Head of caudate nucleus (tissue), 42 donors: ENCODE data around the gene BCO2.

Experiments used
- DNase-seq, 42 donors: peaks; one replicate each; pipeline versions ENCODE4 v3.0.0 to v3.0.0-alpha.2; 2020 to 2021; ENCODE audit warnings: mixed read lengths in 7 of 42
- intact Hi-C: fragments of 100-400 bp; cut with DNase I; formaldehyde crosslinking; loops from one replicate; pipeline ENCODE4 v1.15.0; 2022

The BCO2 gene

DNA sequence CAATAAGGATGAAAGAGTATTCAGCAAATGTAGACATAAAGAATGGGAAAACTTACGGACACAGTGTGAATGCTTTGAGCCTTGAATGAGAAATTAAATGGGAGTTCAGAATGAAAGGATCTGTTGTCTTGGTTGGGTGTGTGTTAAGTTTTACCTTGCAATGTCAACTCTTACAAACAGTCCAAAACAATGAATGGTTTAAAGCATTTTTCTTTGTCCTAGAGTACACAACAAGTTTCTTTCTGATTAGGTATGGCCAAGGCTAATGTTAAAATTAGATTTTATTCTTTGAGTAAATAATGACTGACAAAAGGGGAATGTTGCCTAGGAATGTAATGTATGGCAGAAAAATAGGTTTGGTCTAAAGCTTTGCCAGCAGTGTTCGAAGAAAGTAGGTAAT, 53.4 kb downstream of the BCO2 start:
- intact Hi-C loops = no loop called here
- no peak for DNase-seq

DNA sequence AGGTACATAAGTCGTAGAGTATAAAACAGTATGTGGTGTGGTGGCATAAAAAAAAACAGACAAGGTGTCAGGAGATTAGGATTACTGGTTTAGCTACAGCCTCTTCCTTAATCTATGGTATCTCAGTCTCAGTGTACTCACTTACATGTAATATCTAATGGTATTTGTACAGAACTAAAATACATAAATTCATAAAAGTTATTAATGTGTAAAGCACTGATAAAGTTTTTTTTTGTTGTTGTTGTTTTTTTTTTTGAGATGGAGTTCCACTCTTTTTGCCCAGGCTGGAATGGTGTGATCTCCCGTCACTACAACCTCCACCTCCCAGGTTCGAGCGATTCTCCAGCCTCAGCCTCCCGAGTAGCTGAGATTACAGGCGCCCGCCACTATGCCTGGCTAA, 53.8 kb downstream of the BCO2 start:
- intact Hi-C loops = no loop called here
- no peak for DNase-seq

DNA sequence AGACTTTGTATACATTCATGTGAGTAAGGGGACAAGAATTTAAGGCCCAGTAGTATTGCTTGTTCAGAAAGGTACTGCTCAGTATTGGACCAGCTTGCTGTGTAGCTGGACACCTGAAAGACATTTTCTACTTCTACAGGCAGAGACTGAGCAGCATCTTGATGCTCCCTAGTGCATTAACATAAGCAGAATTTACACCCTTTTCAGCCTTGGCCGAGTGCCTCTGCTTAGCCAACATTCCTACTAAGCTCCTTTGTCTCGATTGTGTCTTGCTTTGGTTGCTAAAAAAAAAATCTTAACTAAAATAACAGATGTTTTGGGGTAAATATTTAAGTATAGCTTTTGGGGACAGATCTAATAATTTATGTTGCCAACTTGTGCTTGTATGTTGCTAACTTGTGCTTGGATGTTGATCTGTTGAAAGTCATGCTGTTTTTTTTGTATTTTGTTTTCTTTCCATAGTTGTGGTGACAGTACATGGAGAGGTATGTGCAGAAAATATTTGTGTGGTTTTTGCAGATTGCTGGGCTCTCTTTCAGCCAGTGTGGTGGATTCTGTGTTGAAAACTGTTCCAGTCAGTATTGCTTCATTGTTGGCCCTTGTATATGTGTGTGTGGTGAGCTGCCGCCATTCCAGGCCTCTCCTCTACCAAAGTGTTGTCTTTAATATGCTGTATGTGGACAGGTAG, 54.6 kb downstream of the BCO2 start:
- intact Hi-C loops = no loop called here
- DNase-seq = no peak

DNA sequence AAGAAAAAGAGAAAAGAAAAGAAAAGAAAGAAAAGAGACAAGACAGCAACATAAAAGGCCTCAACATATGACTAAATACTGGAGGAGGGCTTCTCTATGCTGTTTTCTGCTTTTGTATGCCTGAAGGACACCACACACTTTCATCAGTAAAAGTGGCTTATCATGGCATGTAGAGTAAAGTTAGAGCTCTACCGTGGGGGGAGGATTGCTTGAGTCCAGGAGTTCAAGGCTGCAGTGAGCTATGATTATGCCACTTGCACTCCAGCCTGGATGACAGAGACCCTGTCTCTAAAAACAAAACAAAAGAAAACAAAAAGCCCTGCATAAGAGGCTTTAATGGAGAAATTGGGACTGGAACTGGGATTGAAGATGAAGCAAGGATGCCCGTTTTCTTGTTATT, 56.6 kb downstream of the BCO2 start:
- no peak for DNase-seq
- intact Hi-C loops = no loop called here

DNA sequence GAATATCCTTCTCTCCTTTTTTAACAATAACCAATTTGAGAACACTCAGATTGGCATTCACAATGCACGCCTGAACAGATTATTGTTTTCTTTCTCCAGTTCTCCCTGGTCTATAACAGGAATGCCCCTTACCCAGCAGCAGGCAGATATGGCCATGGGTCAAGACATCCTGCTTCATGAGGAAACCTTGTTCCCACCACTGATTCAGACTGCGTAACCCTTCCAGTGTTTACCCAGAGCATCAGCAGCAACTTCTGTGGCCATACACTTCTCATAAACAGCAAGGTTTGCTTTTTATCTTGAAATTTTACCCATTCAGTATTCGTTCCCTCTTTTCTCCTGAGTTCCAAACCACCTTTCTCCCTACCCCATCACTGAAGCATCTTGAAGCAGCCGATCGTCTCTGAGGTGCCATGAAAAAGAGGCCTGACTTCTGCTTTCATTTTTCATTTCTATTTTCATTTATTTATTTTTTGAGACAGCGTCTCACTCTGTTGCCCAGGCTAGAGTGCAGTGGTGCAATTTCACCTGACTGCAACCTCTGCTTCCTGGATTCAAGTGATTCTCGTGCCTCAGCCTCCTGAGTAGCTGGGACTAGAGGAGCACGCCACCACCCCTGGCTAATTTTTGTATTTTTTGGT, 60.6 kb downstream of the BCO2 start:
- intact Hi-C loops = no loop called here

DNA sequence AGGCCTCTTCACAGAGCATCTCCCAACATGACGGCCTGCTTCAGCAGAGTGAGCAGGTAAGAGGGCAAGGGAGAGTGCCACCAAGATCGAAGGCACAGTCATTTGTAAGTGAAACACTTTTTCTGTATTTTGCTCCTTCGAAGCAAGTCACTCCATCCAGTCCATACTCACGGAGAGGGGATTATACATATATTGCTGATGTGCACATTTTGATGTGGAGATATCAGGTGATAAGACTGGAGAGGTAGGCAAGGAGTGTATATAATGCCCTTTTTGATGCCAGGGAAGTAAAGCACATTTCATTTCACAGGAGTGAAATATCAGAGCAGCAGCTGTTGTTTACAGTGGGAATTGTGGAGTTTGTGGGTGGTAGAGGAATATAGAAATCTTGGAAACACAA, 62.1 kb downstream of the BCO2 start:
- DNase-seq = no peak
- intact Hi-C loops = no loop called here

More for the DNA sequence above, 60.6 kb downstream of the BCO2 start:
- no peak for DNase-seq

DNA sequence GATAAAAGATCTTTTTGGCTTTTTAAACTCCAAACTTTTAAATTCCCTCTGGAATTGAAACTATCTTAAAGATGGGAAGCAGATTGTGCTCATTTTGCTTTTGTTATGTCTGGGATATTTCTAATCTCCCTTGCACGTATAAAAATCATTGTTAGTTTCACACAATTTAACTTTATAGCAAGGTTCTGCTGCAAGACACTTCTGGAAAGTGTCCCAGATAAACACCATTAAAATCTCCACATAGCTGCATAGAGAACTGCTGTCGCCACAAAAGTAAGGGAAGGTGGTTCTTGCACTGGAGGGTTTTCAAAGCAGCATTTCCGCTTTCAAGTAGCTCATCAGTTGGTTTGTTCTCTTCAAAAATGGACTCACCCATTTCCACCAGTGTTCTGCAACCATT, 62.7 kb downstream of the BCO2 start:
- DNase-seq = no peak
- intact Hi-C loops = no loop called here

DNA sequence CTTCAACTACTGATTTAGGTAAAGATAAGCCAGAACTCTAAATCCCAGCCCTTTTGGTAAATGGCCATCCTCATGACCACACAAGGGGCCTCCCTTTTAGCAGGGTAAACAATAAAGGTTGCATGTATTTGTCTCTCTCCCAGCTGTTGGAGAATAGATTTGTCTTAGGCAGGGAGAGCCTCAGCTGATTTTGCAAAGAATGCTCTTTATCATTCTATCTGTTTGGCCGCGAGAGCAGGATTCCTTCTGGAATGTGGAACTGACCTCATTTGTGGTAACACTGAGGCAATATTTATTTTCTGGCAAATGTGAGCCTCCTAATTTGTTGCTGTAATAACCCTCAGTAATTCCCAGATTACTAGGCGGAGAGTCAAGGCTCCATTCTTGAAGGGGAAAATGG, 66.2 kb downstream of the BCO2 start:
- DNase-seq = no peak
- intact Hi-C loops = no loop called here

DNA sequence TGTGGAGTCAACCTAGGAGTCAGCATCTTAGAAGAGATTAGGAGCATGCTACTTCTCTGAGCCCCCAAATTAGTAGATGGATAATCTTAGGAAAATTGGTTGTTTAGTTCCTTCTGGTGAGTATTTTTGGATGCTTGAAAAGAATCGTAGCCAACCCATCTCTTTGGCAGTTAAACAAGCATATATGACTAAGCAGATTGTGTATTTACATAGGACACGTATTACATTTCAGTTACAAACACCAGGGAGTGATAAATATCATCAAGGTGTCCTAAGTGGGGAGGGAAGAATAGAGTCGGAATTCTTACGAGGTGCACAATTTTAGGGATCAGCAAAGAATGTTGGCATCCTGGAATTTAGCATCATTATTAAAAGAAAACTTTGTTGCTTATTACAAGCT, 71.9 kb downstream of the BCO2 start:
- DNase-seq = no peak
- intact Hi-C loops = no loop called here

DNA sequence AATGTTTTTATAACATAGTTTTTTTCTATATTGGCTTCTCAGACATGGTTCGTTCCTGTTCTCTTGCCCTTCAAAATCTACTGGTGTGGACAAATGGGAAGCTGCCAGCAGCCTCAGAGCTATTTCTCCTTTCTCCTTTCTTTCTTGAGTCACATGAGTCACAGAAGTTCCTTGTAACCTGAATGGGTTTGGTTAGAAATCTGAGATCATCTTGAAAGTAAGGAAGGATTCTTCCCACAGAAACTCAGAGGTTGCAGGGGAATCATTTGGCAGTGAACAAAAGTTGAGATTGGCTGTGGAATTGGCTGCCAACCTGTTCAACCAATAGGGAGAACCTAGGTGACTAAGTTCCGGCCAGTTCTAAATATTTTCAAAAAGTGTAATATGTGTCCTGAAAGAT, 72.9 kb downstream of the BCO2 start:
- no peak for DNase-seq
- intact Hi-C loops = no loop called here

DNA sequence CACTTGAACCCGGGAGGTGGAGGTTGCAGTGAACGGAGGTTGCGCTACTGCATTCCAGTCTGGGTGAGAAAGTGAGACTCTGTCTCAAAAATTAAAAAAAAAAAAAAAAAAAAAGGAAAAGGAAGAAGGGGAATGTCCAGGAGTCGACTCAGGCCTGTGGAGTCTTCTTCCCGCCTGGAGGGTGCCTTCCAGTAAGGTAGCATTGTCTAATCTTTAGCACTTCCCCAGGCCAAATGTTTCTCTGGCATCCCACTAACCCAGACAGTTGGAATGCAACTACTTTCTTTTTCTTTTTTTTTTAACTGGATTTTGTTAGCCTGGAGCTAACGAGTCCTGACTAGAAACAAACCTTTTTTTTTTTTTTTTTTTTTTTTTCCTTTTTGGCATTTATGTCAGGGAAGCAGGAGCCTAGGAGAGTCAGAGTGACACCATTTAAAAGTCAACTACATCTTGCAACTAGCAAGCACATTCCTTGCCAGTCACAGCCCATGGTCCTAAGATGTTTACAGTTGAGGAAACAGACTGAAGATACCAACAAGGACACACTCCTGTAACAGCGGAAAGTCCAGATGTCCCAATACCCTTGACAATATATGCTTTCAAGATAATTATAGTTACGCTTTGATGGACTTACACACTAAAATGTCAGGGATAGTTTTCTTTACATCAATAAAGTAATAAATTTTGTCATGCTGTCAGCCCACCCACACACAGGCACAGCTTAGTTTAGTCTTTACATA, 74.7 kb downstream of the BCO2 start:
- intact Hi-C loops = no loop called here
- no peak for DNase-seq

DNA sequence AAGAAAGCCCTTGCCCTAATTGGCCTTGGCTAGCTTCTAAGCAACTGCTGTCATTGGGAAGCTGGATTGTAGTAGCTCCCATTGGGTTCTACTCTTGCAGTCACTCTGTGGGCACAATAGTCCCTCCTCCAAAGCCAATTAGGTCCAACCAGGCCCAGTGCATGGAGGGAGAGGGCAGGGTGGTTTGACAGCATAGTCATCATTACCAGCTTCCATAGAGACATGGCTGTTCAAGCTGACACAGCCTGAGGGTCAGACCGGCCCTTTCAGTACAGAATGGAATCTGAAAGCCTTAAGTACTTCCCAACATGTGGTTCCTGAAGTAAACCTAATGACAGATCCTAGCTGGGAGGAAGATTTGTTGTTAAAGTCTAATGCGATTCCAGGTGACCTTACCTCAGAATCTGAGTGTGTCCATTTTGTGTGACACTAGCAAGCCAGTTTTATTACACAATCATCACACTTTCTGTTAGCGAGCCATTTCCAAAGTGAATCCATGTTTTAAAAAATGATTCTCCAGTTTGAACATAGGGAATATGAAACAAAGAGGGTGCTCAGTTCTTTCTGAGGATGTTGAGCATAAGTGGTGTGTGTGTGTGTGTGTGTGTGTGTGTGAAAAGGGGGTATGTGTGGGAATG, 78.4 kb downstream of the BCO2 start:
- DNase-seq = no peak
- intact Hi-C loops = no loop called here

DNA sequence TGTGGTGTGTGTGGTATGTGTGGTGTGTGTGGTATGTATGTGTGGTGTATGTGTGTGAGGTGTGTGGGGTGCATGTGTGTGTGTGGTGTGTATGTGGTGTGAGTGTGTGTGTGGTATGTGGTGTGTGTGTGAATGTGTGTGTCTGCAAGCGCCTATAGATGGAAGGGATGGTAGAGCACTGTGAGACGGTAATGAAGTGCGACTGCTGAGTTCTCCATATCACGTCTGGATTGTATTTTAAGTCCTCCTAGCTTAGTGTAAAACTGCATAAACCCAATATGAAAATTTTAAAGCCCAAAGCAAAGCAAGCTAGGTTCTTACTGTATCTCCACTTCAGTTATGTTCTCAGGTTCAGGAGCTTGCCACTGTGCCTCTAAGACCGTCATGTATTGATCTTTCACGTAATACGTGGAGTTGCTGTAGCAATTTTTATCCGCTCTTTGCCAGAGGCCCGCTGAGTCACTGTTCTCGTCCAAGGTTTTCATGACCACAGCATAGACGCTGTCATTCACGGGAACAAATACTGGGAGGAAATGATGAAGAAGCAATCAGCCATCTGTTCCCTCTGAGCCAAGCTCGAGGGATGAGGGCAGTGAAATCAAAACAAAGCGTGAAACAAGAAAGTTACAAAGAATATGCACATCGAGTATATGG, 79.9 kb downstream of the BCO2 start:
- intact Hi-C loops = no loop called here
- DNase-seq = peak in 4 of 42 donors; percentile 5 to 13 (median 7)

DNA sequence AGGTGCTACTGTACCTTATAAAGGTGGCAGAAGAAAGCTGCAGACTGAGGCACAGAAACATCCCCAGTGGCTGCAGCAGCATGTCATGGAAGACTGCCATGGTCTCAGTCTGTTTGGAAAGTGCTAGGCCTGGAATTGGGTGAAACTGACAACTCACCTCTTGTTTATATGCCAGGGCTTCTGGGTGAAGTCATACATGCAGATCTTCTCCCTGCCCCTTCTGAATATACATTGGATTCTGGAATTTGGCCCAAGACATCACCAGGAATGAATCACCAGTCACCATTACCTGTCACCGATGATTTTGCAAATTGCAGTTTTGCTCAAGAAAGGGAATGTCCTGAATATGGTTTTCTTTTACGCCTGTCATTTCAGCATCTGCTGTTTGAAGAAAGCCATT, 85.2 kb downstream of the BCO2 start, which contains the start of gene PLET1:
Gene PLET1 (minus strand): TSS at position 371 of the 400 bp plus-strand sequence. CDS start 271 bp downstream, at position 100.
- intact Hi-C loops = no loop called here
- DNase-seq = no peak

DNA sequence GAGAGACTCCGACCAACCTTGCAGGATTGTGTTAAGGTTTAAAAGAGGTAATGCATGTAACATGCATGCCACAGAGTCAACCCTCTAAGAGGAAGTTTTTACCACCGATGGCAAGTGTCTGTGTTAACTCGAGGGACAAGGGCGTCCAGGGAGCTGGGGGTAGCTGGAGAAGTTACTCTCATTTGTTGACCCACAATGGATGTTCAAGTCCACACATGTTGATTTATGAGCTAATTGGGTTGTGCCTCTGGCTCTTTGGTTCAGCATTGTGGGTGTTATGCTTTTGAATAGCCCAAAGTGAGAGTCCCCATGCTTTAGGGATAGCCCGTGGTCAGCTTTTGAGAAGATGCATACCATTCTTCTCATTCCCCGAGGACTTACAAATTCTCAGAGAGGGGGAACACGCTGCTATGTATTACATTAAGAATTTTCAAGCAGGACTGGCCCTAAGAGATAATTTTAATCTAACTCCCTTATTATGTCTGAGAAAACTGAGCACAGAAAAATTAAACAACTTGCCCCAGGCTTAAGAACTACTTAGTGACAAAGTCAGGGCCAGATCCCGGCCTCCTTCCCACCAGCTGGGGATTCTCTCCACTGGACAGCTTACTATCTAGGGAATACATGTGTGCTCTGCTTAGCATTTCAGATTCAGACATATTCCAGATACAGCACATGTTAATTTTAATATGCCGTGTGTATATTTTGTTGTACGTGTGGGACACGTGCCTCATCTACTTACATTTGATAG, 90.5 kb downstream of the BCO2 start:
- intact Hi-C loops = no loop called here
- DNase-seq = no peak

DNA sequence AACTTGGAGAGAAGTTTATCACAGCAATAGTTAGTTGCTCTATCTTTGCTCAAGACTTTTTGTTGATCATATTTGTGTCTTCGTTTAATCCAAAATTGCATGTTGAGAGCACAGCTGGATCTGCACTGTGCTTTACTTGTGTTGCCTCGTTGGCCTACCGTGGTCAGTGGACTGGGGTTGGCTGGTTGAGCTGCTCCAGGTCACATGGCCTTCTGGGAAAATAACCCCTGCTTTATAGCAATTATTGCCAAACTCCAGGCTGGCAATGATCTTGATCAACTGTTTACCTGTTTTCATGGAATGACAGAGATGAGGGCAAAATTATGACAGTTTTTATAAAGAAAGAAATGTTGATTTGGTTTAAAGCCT, 91.1 kb downstream of the BCO2 start:
- intact Hi-C loops = no loop called here
- DNase-seq = peak in 1 of 42 donors; percentile 25

DNA sequence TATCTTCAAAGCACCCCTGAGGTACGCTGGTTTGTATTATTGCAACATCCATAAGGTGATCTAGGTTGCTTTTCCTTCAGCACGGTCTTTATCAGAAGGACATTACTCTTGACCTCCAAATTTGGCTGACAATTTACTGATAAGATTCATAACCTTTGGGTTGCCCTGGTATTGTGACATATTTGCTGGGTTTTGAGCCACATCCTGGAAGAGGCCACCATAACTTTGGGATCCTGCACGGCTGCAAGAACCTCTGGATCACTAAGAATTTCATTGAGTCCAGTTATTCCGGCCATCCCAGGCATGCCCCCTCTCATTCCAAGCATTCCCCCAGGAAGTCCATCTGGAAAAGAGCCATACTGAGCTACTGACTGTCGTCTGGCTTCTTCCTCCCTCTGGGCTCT, 91.9 kb downstream of the BCO2 start:
- peak in 1 of 42 donors; percentile 5 for DNase-seq
- intact Hi-C loops = no loop called here

DNA sequence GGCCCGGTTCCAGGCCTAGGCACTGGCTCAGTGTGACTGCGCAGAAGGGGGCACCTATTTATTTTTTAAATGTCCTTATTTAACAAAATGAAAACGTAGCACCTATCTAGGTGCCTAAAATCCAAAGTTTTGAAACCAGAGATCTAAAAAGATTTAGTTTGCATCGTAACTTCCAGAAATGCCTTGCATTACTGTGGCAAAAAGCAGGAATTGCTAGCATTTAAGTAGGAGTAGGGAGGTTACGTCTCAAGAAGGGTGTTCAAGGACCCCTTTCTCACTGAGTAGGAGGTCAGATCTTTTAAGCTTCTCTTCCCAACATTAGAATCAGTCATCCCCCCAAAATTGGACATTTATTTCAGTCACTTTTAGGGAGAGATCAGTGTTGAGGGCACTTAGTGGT, 93.1 kb downstream of the BCO2 start:
- intact Hi-C loops = no loop called here

More for the DNA sequence above, 93.1 kb downstream of the BCO2 start:
- peak in 1 of 42 donors; percentile 0 for DNase-seq
